HG03469 (cell line): Measurements from ENCODE around the gene PDE4C.

Experiments used
- ATAC-seq: cut with Tn5 transposase; IDR thresholded peaks from one replicate; pipeline ENCODE4 v1.9.1; 2021; ENCODE audit warnings: mild to moderate bottlenecking, moderate library complexity, moderate number of reproducible peaks; ENCODE audit not compliant: unreplicated experiment

PDE4C gene

GRCh38 chr19:18202397-18202777 lies 23.9 kb downstream of the PDE4C start:
- no peak for ATAC-seq

DNA sequence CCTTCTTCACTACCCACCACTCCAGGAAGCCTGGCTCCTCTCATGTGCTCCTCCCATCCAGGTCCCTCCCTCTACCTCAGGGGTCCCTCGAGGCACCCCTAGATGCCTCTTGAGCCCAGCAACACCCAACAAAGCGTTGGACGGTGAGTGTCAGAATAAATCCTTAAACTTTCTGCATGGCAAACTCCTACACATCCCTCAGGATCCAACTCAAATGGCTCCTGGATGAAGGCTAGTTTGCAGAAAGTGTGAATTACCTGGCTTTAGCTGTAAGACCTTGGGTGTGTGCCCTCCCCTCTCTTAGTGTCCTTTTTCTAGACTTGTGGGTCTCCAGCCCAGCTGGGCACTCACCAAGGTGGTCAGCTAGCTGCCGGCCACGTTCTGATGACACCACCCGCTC lies 27.9 kb downstream of the PDE4C start:
- no peak for ATAC-seq

- no peak for ATAC-seq
Observed at GRCh38 chr19:18197941-18198340, 28.3 kb downstream of the PDE4C start.

GRCh38 chr19:18197306-18197705 lies 28.9 kb downstream of the PDE4C start:
- no peak for ATAC-seq

- no peak for ATAC-seq
Observed at GRCh38 chr19:18196511-18196845, 29.8 kb downstream of the PDE4C start.

DNA sequence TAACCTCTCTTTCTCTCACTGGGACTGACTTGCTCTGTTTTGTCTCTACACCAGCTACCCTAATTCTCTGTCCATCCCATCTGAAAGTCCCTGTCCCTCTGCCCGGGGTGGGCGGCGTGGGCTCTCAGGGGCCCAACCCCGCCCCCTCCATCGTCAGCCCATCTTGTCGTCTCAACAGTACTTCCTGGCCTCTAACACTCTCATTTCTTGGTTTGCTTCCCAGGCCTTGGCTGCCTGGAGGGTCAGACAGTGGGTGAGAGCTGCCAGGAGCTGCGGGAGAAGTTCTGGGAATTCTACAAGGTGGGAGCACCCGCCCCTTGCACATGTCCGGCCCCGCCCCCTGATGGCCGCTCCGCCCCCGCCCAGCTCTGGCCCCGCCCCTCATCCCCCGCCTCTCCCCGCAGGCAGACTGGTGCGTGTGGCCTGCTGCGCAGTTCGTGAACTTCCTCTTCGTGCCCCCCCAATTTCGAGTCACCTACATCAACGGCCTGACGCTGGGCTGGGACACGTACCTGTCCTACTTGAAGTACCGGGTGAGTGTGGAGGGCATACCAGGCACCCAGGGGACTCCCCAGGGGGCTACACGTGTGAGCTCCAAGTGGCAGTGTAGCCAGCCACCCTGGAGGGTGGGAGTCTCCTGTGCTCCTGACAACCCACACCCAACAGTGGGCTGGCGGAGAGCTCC lies 31.5 kb downstream of the PDE4C start:
- ATAC-seq = no peak

DNA sequence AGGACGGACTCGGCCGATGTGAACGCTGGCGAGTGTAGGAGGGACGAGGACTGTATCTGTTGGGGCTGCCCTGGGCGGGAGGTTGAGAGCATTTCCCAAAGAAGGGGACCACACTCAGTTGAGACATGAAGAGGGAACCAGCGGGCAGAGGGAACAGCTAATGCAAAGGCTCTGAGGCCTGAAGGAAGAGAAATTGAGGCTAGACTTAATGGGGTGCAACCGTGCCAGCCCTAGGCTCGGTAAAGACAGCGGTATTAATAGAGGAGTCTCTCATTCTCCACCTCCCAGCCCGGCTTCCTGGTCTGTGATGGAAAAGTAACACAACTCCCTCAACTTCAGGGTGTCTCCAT lies 32.1 kb downstream of the PDE4C start:
- no peak for ATAC-seq

GRCh38 chr19:18193388-18194180 lies 32.7 kb downstream of the PDE4C start:
- no peak for ATAC-seq

DNA sequence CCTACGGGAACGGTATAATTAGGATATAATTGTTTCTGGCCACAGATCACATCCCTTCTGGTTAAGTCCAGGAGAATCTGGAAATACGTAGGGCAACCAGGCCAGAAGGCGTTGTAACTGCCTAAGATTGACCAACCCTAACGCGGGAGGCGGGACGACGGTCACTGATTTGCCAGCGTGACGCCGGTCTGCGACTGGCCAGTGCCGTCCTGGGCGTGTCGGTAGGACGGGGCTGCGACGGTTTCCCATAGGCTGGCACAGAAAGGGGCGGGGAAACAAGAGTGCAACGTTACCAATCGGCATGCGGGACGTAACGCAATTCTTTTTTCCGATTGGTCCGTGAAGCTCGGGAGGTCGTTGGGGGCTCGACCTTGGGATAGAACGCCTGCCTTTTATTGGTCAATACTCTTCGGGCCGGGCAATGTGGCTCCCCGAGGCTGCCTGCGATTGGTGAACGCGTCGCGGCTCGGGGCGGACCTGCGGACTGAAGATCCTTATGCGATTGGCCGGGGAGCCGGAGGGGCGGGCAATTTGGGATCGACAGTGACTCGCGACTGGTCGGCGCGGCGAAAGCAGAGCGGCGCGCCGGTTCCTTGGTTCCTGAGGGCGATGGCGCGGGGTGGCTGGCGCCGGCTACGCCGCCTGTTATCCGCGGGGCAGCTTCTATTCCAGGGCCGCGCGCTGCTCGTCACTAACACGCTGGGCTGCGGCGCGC lies 33.4 kb downstream of the PDE4C start, which contains the start of gene MPV17L2:
MPV17L2 (plus strand) TSS at position 546 of the 715 bp plus-strand sequence; CDS start at position 610, 64 bp downstream.
- peak; percentile 67 for ATAC-seq

DNA sequence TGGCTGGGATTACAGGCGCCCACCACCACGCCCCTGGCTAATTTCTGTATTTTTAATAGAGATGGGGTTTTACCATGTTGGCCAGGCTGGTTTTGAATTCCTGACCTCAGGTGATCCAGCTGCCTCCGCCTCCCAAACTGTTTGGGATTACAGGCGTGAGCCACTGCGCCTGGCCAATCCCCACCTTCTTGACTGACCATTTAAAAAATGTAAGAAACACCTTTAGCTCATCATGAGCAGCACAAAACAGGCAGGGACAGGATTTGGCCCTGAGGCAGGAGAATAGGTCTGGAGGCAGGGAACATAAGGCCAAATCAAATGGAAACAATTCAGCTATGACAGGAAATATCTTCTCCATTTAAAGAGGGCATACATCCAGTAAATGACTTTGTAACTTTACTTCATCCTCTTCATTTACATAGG lies 34.6 kb downstream of the PDE4C start:
- ATAC-seq = no peak

- ATAC-seq = no peak
Observed at GRCh38 chr19:18190278-18190677, 36.0 kb downstream of the PDE4C start.

GRCh38 chr19:18185538-18185937 lies 40.7 kb downstream of the PDE4C start:
- ATAC-seq = no peak

DNA sequence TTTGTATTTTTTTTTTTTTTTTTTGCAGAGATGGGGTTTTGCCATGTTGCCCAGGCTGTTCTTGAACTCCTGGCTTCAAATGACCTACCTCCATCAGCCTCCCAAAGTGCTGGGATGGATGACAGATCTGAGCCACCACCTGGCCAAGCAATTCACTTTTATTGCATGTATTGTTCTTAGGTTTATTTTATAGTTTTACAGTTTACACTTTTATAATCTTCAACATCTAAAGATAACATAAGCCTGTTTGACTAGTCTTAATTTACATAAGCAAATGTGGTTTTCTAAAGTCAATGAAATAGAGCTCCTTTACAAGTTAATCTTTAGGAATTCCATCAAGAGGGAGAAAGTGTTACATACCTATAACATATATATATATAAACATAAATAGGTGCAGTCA lies 42.7 kb downstream of the PDE4C start:
- no peak for ATAC-seq

DNA sequence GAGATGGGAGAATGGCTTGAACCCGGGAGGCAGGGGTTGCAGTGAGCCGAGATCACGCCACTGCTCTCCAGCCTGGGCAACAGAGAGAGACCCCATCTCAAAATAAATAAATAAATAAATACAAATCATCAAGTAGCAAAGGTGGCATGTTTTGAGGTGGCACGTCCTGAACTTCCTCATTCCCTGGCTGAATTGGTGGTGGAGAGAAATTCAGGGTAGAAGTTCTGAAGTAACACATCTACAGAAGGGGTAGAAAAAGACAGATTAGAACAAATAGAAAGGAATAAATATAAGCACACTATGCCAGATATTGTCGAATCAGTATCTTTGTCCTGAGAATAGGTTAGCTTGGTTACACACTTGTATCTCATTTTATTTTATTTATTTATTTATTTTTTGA lies 46.3 kb downstream of the PDE4C start:
- ATAC-seq = no peak

- ATAC-seq = no peak
Observed at GRCh38 chr19:18176367-18177310, 49.6 kb downstream of the PDE4C start.

- no peak for ATAC-seq
Observed at GRCh38 chr19:18174983-18175382, 51.3 kb downstream of the PDE4C start.
